Esophagus muscularis mucosa (tissue), 4 donors: Measurements from ENCODE around the gene OSBPL3.

Source experiments
- EP300 ChIP-seq: sonication (generic); formaldehyde crosslinking; IDR thresholded peaks from one replicate; pipeline ENCODE4 v1.6.1; 2017; ENCODE audit warnings: antibody characterized with exemption
- POLR2A ChIP-seq: fragments of 450-650 bp; IDR thresholded peaks from one replicate; pipeline ENCODE4 v1.6.1; 2017; ENCODE audit warnings: antibody characterized with exemption, moderate library complexity, mild to moderate bottlenecking, low read depth
- POLR2AphosphoS5 ChIP-seq, 2 donors: sonication (generic); formaldehyde crosslinking; IDR thresholded peaks; one replicate each; pipeline ENCODE4 v1.6.1; 2017; ENCODE audit warnings: antibody characterized with exemption in 2 of 2
- TF ChIP-seq, protein P1 (sequence below), 3 experiments: fragments of 200-600 bp in 2 of 3; fragments of 450-650 bp in 1 of 3; sonication (generic) in 2 of 3; IDR thresholded peaks; one replicate each; pipeline ENCODE4 v1.5.1; 2017 to 2019; ENCODE audit warnings: antibody characterized with exemption in 3 of 3, mild to moderate bottlenecking in 2 of 3, moderate library complexity in 1 of 3

DNA sequence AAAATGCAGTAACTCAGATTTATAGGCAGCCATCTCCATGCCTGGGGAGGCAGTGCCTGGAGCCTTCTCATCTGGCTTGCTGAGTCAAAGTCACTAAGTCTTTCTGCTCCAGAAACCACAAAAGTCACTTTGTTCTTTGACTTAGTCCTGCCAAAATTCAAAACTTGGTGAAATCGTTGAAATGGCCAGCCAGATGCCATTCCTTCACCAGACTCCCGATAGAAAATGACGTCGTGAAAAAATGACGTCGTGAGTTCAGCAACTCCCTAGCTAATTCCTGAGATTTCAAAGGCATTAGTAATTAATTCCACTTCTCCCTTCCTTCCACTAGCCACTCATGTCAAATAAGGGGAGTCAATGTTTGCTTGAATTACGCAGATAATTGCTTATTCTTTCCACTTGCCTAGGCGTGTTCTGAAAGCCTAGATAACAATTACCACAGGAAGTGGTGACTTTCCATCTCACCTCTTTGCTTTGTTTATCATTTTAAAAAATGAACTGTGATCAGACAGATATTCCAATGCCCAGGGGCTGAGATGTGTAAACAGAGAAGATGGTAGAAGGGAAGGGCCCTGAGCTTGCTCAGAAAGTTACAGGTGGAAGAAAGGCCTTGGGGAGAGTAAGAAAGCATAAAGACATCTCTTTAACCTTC is 48.5 kb upstream of the OSBPL3 start:
- TF ChIP-seq, protein P1, sequence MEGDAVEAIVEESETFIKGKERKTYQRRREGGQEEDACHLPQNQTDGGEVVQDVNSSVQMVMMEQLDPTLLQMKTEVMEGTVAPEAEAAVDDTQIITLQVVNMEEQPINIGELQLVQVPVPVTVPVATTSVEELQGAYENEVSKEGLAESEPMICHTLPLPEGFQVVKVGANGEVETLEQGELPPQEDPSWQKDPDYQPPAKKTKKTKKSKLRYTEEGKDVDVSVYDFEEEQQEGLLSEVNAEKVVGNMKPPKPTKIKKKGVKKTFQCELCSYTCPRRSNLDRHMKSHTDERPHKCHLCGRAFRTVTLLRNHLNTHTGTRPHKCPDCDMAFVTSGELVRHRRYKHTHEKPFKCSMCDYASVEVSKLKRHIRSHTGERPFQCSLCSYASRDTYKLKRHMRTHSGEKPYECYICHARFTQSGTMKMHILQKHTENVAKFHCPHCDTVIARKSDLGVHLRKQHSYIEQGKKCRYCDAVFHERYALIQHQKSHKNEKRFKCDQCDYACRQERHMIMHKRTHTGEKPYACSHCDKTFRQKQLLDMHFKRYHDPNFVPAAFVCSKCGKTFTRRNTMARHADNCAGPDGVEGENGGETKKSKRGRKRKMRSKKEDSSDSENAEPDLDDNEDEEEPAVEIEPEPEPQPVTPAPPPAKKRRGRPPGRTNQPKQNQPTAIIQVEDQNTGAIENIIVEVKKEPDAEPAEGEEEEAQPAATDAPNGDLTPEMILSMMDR (IDR thresholded peaks at IDR 0.05) = no peak
- no peak for TF ChIP-seq POLR2AphosphoS5 (IDR thresholded peaks at IDR 0.05)
- TF ChIP-seq POLR2A = no peak
- TF ChIP-seq EP300 = no peak
